ENCODE data around the gene TMEM41B.
A peak's percentile ranks its signal among the peaks of the same experiment; 100 is the strongest.
"Not testable (repeated sequence)": the region's sequence is repeated elsewhere in the genome, so short reads cannot be mapped to it uniquely, and the experiment has no call there.

TMEM41B gene, protein sequence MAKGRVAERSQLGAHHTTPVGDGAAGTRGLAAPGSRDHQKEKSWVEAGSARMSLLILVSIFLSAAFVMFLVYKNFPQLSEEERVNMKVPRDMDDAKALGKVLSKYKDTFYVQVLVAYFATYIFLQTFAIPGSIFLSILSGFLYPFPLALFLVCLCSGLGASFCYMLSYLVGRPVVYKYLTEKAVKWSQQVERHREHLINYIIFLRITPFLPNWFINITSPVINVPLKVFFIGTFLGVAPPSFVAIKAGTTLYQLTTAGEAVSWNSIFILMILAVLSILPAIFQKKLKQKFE

DNA sequence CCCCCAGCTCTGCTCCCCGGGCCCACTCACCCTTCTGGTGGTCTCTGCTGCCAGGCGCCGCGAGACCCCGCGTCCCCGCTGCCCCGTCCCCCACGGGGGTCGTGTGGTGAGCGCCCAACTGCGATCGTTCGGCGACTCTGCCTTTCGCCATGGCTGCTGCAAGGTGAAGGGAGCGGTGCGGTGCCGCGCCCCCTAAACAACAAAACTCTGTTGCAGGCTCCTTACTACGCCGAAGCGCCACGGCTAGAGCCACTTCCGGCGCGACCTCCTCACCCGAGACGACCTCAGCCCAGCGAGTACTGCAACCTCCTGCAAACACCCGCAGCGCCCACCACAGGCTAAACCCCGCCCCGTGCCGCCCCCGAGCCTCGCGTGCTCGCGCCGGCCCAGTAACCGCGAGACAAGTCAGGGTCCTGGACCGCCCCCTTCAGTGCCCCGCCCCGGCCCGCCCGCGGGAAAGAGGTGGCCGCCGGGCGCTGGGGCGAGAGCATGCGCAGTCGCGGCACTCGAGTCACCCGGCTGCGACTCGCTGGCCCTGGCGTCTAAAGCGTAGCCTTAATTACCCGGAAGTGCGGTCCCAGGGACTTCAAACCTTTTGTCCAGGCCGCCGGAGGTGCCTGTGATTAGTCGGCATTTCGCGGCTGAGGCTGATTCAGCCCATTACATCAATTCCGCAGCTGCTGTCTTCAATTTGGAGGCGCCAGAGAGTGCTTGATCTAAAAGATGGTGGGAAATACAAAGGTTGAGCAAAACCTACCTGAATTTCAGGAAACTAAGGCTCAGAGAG, at the start of gene TMEM41B:
TSS of gene TMEM41B (minus strand) at position 303 of the 787 bp plus-strand sequence. CDS start at position 151, 152 bp downstream.
- no peak for FAIRE-seq
- TF ChIP-seq, protein P1, sequence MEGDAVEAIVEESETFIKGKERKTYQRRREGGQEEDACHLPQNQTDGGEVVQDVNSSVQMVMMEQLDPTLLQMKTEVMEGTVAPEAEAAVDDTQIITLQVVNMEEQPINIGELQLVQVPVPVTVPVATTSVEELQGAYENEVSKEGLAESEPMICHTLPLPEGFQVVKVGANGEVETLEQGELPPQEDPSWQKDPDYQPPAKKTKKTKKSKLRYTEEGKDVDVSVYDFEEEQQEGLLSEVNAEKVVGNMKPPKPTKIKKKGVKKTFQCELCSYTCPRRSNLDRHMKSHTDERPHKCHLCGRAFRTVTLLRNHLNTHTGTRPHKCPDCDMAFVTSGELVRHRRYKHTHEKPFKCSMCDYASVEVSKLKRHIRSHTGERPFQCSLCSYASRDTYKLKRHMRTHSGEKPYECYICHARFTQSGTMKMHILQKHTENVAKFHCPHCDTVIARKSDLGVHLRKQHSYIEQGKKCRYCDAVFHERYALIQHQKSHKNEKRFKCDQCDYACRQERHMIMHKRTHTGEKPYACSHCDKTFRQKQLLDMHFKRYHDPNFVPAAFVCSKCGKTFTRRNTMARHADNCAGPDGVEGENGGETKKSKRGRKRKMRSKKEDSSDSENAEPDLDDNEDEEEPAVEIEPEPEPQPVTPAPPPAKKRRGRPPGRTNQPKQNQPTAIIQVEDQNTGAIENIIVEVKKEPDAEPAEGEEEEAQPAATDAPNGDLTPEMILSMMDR (IDR thresholded peaks at IDR 0.05; ENCODE audit: insufficient read depth, missing control alignments): peak; percentile 7
- peak; percentile 86 for DNase-seq (ENCODE audit: insufficient read length, low spot score)

DNA sequence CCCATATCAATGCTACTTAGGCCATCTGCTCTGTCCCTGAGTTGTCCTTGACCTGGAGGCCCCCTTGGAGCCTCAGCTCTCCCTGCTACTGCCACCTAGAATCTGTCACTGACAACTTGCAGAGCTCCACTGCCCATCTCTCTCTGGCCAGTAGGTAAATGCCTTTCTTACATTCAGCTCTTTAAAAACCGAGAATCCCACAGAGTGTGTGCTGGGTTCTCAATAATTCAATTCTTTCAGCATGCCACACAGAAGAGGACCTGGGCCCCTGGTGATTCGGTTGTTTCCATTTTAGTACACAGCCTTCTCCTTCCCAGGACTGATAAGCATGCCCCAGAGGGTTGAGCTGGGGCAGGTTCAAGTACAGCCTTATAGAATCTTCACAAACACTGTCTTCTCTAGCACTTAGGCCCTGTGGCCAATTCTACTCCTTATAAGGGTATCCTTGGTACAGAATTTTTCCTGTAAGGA, 48.0 kb upstream of the TMEM41B start:
- TF ChIP-seq, protein P1 (IDR thresholded peaks at IDR 0.05; ENCODE audit: insufficient read depth, missing control alignments): no peak
- DNase-seq (ENCODE audit: insufficient read length, low spot score): no peak
- no peak for FAIRE-seq

DNA sequence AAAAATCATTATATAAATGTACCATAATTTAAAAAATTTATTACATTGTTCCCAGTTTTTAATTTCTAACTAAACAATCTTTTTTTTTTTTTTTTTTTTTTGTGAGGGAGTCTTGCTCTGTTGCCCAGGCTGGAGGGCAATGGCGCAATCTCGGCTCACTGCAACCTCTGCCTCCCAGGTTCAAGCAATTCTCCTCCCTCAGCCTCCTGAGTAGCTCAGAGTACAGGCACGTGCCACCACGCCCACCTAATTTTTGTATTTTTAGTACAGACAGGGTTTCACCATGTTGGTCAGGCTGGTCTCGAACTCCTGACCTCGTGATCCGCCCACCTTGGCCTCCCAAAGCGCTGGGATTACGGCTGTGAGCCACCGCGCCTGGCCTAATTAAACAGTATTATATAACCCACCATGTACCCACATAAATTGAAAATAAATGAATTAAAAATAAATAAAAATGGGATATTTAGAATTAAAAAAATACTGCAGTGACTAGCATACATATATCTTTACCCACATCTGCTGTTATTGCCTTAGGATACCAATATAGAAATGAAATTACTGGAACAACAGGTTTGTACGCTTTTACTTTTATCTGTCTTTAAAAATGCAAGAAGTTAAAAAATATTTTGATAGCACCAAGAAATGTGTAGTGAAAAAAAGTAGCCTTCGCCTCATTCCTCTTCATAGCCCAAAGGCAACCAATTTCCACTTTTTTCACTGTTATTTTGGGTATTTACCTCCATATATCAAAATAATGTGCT, 46.6 kb upstream of the TMEM41B start:
- DNase-seq (ENCODE audit: insufficient read length, low spot score); FAIRE-seq: not testable (repeated sequence)

DNA sequence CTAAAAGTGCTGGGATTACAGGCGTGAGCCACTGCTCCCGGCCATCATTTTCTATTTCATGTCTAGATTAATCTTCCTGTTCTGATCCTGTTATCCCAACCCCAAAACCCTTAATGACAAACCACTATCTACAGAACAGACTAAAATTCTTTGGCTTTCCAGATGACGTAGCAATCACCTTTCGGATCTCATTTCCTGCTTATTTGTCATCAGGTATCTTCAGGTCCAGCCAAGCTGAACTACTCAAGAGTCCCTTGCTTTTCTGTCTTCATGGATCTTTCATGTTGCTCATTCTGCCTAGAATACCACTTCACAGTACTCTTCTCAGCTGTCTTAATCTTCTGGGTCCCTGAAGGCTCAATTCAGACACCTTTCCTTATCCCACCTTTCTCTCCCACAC, 42.6 kb upstream of the TMEM41B start:
- TF ChIP-seq, protein P1 (IDR thresholded peaks at IDR 0.05; ENCODE audit: insufficient read depth, missing control alignments): no peak
- no peak for DNase-seq (ENCODE audit: insufficient read length, low spot score)
- no peak for FAIRE-seq

DNA sequence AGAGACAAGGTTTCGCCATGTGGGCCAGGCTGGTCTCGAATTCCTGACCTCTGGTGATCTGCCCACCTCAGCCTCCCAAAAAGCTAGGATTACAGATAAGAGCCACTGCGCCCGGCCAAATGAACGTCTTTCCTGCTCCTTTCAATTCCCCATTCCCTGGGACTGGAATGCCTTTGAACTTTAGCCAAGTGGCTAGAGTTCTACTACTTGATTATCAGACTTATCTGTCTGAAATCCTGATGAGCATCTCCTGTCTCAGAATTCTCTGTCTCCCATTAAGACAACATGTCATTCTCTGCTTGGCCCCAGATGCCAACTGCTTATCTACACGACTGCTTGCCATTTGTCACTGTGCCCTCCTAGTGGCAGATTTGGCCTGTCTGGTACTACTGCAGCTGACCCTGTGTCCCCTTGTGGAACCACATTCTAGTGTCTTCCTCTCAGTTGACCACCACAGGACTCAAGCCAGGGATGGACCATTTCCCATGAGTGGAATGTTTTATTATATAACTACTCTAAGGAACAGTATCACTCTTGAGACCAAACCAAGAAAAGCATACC, 37.0 kb upstream of the TMEM41B start:
- TF ChIP-seq, protein P1 (IDR thresholded peaks at IDR 0.05; ENCODE audit: insufficient read depth, missing control alignments): no peak

DNA sequence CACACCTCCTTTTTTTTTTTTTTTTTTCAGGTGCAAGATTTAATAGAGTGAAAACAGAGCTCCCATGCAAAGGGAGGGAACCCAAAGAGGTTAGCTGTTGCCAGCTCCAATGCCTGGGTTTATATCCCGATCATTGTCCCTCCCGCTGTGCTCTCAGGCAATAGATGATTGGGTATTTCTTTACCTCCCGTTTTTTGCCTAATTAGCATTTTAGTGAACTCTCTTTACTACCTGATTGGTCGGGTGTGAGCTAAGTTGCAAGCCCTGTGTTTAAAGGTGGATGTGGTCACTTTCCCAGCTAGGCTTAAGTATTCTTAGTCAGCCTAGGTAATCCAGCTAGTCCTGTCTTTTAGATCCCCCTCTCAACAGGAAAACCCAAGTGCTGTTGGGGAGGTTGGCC, 33.4 kb upstream of the TMEM41B start:
- FAIRE-seq; DNase-seq (ENCODE audit: insufficient read length, low spot score): not testable (repeated sequence)

More for the DNA sequence above, 37.0 kb upstream of the TMEM41B start:
- no peak for FAIRE-seq
- DNase-seq (ENCODE audit: insufficient read length, low spot score): no peak

DNA sequence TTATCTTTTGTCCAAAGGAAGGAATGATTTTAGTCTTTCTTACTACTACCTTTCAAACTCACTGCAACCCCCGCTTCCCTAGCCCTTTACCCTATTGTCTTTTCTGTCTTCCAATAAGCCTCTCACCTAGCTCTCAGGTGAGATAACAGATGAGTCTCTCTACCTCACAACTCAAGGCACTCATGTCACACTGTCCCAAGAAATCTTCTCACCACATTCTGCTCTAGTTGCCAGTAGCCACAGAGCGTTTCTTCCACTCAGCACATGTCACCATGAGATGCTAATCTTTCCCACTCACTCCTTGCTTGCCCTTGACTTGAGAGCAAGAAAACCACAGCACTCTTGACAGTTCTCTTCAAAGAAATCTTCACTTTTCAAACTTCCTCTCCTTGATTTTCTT, 32.7 kb upstream of the TMEM41B start:
- DNase-seq (ENCODE audit: insufficient read length, low spot score) (no peak), FAIRE-seq (no peak)
- TF ChIP-seq, protein P1 (IDR thresholded peaks at IDR 0.05; ENCODE audit: insufficient read depth, missing control alignments): no peak

Data from D721Med (cell line).